Osteocyte (in vitro differentiated cells): ENCODE results near the gene LDB2. TPM values are rescaled to one million over a fixed set of nuclear protein-coding genes. Genes with fewer than 3 reads are reported as not detected.

ENCODE experiments used
- DNase-seq: peaks from one replicate; pipeline ENCODE4 v3.0.0; 2021; ENCODE audit warnings: mixed read lengths; ENCODE audit not compliant: unreplicated experiment; ENCODE audit errors: extremely low spot score
- H3K27ac Mint-ChIP-seq: one replicate; pipeline ENCODE4 v1.8.0; 2021; ENCODE audit warnings: mild to moderate bottlenecking, mixed read lengths; ENCODE audit not compliant: unreplicated experiment
- H3K27me3 Mint-ChIP-seq: one replicate; pipeline ENCODE4 v1.8.0; 2021; ENCODE audit warnings: mixed read lengths; ENCODE audit not compliant: unreplicated experiment
- H3K36me3 Mint-ChIP-seq: one replicate; pipeline ENCODE4 v1.8.0; 2021; ENCODE audit warnings: mixed read lengths; ENCODE audit not compliant: unreplicated experiment
- H3K4me1 Mint-ChIP-seq: one replicate; pipeline ENCODE4 v1.8.0; 2021; ENCODE audit warnings: mixed read lengths; ENCODE audit not compliant: unreplicated experiment
- H3K4me3 Mint-ChIP-seq: one replicate; pipeline ENCODE4 v1.8.0; 2021; ENCODE audit warnings: mild to moderate bottlenecking, moderate library complexity, mixed read lengths; ENCODE audit not compliant: unreplicated experiment
- H3K9me3 Mint-ChIP-seq: one replicate; pipeline ENCODE4 v1.8.0; 2021; ENCODE audit warnings: mixed read lengths; ENCODE audit not compliant: unreplicated experiment
- CTCF ChIP-seq: fragments of 200-600 bp; sonication (generic); IDR thresholded peaks from 2 replicates; pipeline ENCODE4 v1.5.0; 2021; ENCODE audit warnings: antibody characterized with exemption, mild to moderate bottlenecking, moderate library complexity
- total RNA-seq: library from RNA; stranded (reverse); gene quantifications from 2 replicates; pipeline ENCODE4 v1.2.1, GENCODE V29; 2021

The LDB2 gene
- total RNA-seq, 1 donor from 2014 or later = 8.7 TPM

- no peaks in the 10 kb centered on the region for H3K27me3 Mint-ChIP-seq
- DNase-seq = no peak
- no peak overlapping the region for H3K4me3 Mint-ChIP-seq
- no peaks in the 10 kb centered on the region for H3K36me3 Mint-ChIP-seq
- H3K4me1 Mint-ChIP-seq = peaks cover 18% of the 10 kb centered on the region
- TF ChIP-seq CTCF = no peak
- no peaks in the 10 kb centered on the region for H3K9me3 Mint-ChIP-seq
- H3K27ac Mint-ChIP-seq = peak overlapping the region; percentile 23
These were observed 126.0 kb downstream of the LDB2 start for GRCh38 chr4:16772366-16772850.

GRCh38 chr4:16770710-16771285, 127.6 kb downstream of the LDB2 start:
- Mint-ChIP-seq H3K27me3 (no peaks in the 10 kb centered on the region), H3K9me3 (no peaks in the 10 kb centered on the region), H3K27ac (no peak overlapping the region), H3K4me1 (peaks cover 18% of the 10 kb centered on the region), H3K4me3 (no peak overlapping the region), H3K36me3 (no peaks in the 10 kb centered on the region)
- TF ChIP-seq CTCF = no peak
- no peak for DNase-seq

GRCh38 chr4:16767861-16768260, 130.6 kb downstream of the LDB2 start:
- DNase-seq = no peak
- Mint-ChIP-seq H3K36me3 (no peaks in the 10 kb centered on the region), H3K4me3 (no peak overlapping the region), H3K27me3 (no peaks in the 10 kb centered on the region), H3K9me3 (no peaks in the 10 kb centered on the region), H3K27ac (no peak overlapping the region), H3K4me1 (peaks cover 16% of the 10 kb centered on the region)
- no peak for TF ChIP-seq CTCF

- Mint-ChIP-seq H3K27me3 (no peaks in the 10 kb centered on the region), H3K9me3 (no peaks in the 10 kb centered on the region), H3K36me3 (no peaks in the 10 kb centered on the region), H3K27ac (no peak overlapping the region), H3K4me3 (no peak overlapping the region), H3K4me1 (peaks cover 12% of the 10 kb centered on the region)
- DNase-seq = no peak
- TF ChIP-seq CTCF = no peak
These were observed 131.2 kb downstream of the LDB2 start for GRCh38 chr4:16767251-16767650.

GRCh38 chr4:16765546-16765945, 132.9 kb downstream of the LDB2 start:
- TF ChIP-seq CTCF = no peak
- no peaks in the 10 kb centered on the region for H3K27me3 Mint-ChIP-seq
- H3K36me3 Mint-ChIP-seq = no peaks in the 10 kb centered on the region
- DNase-seq = no peak
- no peak overlapping the region for H3K4me3 Mint-ChIP-seq
- no peak overlapping the region for H3K27ac Mint-ChIP-seq
- H3K4me1 Mint-ChIP-seq = peaks cover 2% of the 10 kb centered on the region
- H3K9me3 Mint-ChIP-seq = no peaks in the 10 kb centered on the region
